GM12801 (cell line): ENCODE results near the gene JUNB.

Experiments used
- TF ChIP-seq, protein P1 (sequence below): IDR thresholded peaks from one replicate; pipeline ENCODE4 v1.5.1; 2011; ENCODE audit warnings: control low read depth; ENCODE audit not compliant: insufficient read length; ENCODE audit errors: extremely low read depth

JUNB gene

DNA sequence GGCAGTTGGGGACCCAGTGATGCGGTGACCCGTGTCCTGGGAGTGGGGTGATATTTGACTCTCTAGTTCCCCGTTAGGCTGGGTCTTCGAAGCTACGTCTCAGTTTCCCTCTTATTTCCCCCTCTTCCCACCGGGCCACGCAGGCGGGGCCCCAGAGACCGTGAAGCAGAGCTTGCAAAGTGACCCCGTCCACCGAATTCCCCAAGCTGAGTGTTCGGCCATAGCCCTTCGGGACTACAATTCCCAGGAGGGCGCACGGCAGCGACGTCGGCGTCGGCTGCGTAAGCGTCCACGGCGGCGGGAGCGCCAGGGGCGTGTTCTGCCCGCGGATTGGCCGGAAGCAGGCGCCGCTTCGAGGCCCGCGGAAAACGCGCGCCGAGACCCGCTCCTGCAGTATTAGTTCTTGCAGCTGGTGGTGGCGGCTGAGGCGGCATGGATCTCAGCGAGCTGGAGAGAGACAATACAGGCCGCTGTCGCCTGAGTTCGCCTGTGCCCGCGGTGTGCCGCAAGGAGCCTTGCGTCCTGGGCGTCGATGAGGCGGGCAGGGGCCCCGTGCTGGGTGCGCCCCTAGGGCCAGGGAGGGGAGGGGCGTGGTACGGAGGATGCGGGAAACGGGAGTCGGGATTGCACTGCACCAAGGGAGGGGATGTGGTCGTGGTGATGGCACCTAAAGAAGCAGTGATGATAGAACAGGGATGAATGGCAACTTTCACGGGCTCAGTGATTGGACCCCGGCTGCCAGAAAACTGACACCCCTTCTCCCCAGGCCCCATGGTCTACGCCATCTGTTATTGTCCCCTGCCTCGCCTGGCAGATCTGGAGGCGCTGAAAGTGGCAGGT lies 15.2 kb downstream of the JUNB start, which contains the start of gene RNASEH2A:
RNASEH2A (plus strand) TSS at position 343 of the 840 bp plus-strand sequence; CDS start at position 433, 90 bp downstream.
- TF ChIP-seq, protein P1, sequence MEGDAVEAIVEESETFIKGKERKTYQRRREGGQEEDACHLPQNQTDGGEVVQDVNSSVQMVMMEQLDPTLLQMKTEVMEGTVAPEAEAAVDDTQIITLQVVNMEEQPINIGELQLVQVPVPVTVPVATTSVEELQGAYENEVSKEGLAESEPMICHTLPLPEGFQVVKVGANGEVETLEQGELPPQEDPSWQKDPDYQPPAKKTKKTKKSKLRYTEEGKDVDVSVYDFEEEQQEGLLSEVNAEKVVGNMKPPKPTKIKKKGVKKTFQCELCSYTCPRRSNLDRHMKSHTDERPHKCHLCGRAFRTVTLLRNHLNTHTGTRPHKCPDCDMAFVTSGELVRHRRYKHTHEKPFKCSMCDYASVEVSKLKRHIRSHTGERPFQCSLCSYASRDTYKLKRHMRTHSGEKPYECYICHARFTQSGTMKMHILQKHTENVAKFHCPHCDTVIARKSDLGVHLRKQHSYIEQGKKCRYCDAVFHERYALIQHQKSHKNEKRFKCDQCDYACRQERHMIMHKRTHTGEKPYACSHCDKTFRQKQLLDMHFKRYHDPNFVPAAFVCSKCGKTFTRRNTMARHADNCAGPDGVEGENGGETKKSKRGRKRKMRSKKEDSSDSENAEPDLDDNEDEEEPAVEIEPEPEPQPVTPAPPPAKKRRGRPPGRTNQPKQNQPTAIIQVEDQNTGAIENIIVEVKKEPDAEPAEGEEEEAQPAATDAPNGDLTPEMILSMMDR = no peak

DNA sequence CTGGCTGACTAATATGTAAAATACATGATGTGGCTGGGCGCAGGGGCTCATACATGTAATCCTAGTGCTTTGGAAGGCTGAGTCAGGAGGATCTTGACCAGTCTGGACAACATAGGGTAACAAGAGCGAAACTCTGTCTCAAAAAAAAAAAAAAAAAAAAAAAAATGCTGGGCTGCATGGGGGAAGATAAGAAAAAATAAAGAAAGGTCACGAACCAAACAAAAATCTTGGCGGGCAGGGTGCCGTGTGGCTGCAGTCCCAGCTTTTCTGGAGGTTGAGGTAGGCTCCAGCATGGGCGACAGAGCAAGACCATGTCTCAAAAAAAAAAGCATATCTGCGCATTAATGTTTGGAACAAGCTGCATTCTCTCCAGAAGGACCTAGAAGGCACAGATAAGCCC lies 23.8 kb downstream of the JUNB start:
- TF ChIP-seq, protein P1 = no peak

DNA sequence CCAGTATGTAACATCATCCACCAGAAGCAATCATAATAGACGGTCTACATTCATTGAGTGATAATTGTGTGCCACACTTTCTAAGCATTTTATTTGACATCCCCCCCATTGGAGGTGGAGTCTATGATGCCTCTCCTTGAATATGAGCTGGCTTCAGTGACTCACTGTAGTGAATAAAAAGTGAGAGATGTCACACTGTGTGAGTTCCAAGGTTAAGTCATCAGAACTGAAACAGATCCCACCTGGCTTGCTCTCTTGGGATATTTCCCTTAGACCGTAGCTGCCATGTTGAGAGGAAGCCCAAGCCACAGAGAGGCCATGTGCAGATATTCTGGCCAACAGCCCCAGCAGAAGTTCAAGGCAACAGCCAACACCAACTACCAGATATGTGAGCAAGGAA lies 30.5 kb downstream of the JUNB start:
- TF ChIP-seq, protein P1 = no peak

DNA sequence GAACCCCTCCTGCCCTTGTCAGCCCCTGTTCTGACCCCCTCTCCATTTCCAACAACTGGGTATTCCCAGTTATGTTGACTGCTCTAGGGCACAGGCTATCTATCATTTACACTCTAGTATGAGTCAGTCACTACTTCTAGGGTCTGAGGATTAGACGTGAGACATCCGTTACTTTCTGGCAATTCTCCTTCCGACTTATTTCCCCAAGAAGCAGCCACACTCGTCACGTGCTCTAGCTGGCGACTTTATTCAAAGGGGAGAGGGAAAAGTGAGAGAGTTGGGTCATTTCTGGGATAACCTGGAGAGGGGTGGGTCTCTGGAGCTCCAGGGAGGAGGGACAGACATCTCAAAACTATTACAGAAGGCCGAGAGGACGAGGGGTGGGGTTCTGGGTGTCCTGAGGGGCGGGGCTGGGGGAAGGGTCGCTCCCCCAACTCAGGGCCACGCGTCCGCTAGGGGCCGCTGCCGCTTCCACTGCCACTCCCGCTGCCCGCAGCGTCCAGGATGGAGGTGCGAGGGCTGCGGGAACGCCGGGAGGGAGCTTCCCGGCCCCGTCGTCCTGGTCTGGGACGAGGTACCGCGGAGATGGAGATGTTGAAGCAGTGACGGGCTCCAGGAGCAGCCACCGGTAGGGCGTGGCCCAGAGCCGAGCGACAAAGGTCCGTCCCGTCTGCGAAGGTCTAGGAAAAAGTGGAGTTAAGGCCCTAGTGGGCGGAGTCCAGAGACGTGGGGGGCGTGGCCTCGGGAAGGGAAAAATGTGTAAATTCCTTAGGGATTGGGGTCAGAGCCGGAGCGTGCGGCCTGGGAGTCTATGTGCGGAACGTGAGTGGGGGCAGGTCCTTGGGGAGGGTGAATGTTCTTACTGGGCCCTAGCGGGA lies 34.2 kb downstream of the JUNB start:
- TF ChIP-seq, protein P1 = no peak

DNA sequence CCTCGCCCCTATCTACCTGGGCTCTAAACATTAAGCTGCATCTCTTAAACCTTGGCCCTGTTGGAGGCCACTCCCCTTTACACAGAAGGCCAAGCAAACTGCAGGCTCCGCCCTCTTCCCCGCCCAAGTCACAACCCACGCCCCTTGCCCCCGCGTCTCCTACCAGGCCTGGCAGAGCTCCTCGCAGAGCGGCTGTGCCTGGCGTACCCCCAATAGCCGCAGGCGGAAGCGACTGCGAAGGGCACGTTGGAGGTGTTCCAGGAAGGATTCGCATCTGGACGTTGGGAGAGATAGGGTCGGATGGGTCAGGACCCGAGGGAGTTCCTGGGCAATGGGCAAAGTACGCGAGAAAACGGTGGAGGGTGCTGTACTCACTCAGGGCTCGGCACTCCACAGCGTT lies 37.2 kb downstream of the JUNB start:
- TF ChIP-seq, protein P1 = no peak

DNA sequence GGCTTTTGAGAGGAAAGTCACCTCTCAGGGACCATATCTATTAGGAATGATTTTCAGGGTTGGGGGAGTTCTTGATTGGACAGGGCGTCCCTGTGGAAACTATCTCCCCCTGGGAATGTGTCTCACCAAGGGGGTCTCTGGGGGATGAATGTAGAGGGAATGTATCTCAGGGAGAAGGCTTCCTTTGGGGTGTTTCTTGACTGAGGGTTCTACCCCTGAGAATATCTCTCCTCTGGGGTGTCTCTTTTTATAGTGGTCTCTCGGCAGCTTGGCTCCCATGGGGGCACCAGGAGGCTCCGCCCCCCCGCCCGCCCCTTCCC lies 42.1 kb downstream of the JUNB start:
- TF ChIP-seq, protein P1 = no peak
